Activated T-helper 1 cell treated with anti-CD3 and anti-CD28 coated beads, Interleukin-12 subunit alpha, Interleukin-12 subunit beta, Interleukin-2, Interleukin-4 antibody, amounts not matched to agents 30 ng/mL and 10 ng/mL and 1 ng/mL, durations not matched to agents 14 hours and 24 hours and 36 hours (primary cell): ENCODE measurements around the gene EME1. TPM values are rescaled to one million over a fixed set of nuclear protein-coding genes. Genes with fewer than 3 reads are reported as not detected.

Source experiments
- DNase-seq: peaks from one replicate; pipeline ENCODE4 v3.0.0; 2021; ENCODE audit warnings: low spot score
- H3K27ac Mint-ChIP-seq: one replicate; pipeline ENCODE4 v1.8.0; 2021; ENCODE audit warnings: mild to moderate bottlenecking, mixed read lengths
- H3K27me3 Mint-ChIP-seq: one replicate; pipeline ENCODE4 v1.8.0; 2022; ENCODE audit warnings: mild to moderate bottlenecking, moderate library complexity, mixed read lengths; ENCODE audit not compliant: insufficient read depth
- H3K36me3 Mint-ChIP-seq: one replicate; pipeline ENCODE4 v1.8.0; 2021; ENCODE audit warnings: low read depth, mixed read lengths
- H3K4me1 Mint-ChIP-seq: one replicate; pipeline ENCODE4 v1.8.0; 2021; ENCODE audit warnings: low read depth, mixed read lengths
- H3K4me3 Mint-ChIP-seq: one replicate; pipeline ENCODE4 v1.8.0; 2021; ENCODE audit warnings: mild to moderate bottlenecking, moderate library complexity, mixed read lengths
- H3K9me3 Mint-ChIP-seq: one replicate; pipeline ENCODE4 v1.8.0; 2021; ENCODE audit warnings: mixed read lengths
- intact Hi-C: fragments of 100-400 bp; cut with micrococcal nuclease; formaldehyde crosslinking; loops from one replicate; pipeline ENCODE4 v1.15.1; 2024
- total RNA-seq: library from RNA; stranded (reverse); gene quantifications from 2 replicates; pipeline ENCODE4 v1.2.3, GENCODE V29; 2022

The EME1 gene
- total RNA-seq, 1 donor from 2014 or later, result 27.7 TPM

DNA sequence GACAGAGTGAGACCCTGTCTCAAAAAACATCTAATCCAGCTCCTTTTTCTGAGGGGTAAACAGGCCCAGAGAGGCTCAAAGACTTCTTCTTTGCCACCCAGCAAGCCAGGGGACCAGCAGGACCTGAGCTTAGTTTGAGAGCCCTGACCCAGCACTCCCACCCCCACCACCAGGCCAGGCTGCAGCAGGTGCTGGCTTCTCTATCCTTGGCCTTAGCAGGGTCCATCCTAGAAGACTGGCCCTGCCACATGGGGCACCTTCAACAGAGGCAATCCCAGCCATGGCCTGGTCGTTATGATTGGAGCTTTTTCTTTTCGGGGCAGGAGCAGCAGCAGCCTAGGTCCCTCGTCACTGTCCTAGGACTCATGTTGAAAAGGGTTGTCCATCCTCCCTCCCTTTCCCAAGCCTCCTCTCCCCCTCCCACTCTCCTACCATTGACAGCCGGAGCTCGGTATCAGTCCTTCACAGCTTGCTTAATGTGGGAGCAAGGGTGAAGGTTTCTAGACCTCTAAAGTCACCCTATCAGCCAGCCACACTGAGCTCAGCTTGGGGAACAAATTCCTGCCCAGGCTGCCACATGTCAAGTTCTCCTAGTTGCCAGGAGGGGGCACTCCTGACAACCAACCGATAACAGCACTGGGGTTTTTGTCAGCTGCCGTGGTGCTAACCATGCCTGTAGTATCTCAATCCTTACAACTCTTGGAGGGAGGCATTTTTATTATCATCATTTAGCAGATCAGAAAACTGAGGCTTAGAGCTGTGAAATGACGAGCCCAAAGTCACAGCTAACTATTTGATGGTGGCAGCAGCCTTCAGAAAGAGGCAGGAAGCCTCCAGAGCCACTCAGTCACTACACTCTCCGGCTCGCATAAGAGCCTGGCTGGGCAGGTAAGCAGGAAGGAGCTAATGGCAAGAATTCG lies 11.2 kb upstream of the EME1 start:
- peaks cover 11% of the 10 kb centered on the region for H3K36me3 Mint-ChIP-seq
- intact Hi-C loops, result loop anchor here (1.0 to 2.0 kb wide), 3 partner anchors 10 to 117 kb away; partner anchors contain the start of genes LRRC59 and RSAD1
- no peaks in the 10 kb centered on the region for H3K9me3 Mint-ChIP-seq
- H3K27ac Mint-ChIP-seq, result peak overlapping the region; percentile 86
- peaks cover 9% of the 10 kb centered on the region for H3K4me1 Mint-ChIP-seq
- H3K27me3 Mint-ChIP-seq, result no peaks in the 10 kb centered on the region
- H3K4me3 Mint-ChIP-seq, result peak overlapping the region; percentile 3
- peak; percentile 34 for DNase-seq

- DNase-seq, result no peak
- H3K9me3 Mint-ChIP-seq, result no peaks in the 10 kb centered on the region
- no peaks in the 10 kb centered on the region for H3K27me3 Mint-ChIP-seq
- H3K27ac Mint-ChIP-seq, result no peak overlapping the region
- peaks cover 14% of the 10 kb centered on the region for H3K36me3 Mint-ChIP-seq
- intact Hi-C loops, result loop anchor here (1.0 to 2.0 kb wide), 3 partner anchors 10 to 116 kb away; partner anchors contain the start of genes LRRC59 and RSAD1
- peaks cover 9% of the 10 kb centered on the region for H3K4me1 Mint-ChIP-seq
- H3K4me3 Mint-ChIP-seq, result no peak overlapping the region
These were observed 10.4 kb upstream of the EME1 start for GRCh38 chr17:50362661-50363060.

GRCh38 chr17:50363217-50364060 lies 9.6 kb upstream of the EME1 start:
- H3K4me3 Mint-ChIP-seq, result no peak overlapping the region
- intact Hi-C loops, result loop anchor here (2.0 kb wide), 1 partner anchor 115 kb away; the partner anchor contains the start of gene RSAD1
- H3K36me3 Mint-ChIP-seq, result peaks cover 20% of the 10 kb centered on the region
- H3K4me1 Mint-ChIP-seq, result peaks cover 9% of the 10 kb centered on the region
- DNase-seq, result no peak
- H3K27ac Mint-ChIP-seq, result no peak overlapping the region
- no peaks in the 10 kb centered on the region for H3K27me3 Mint-ChIP-seq
- H3K9me3 Mint-ChIP-seq, result no peaks in the 10 kb centered on the region

DNA sequence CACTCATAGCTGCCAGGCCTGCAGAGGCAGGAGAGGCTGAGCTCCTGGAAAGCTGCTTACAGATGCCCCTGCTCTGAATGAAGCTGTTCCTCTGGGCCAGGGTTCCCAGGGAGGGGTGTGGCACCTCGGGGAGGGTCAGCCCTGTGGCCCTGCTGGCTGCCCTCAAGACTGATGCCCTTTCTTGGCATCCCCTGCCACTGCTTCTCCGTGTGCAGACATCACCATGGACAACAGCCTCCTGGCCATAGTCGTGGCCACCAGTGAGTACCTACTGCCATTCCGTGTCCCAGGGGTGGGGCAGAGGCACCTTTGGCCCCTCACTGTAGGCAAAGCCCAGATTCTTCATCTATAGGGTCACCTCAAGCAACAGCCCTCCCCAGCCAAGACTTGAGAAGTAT lies 9.0 kb upstream of the EME1 start:
- intact Hi-C loops, result no loop called here
- Mint-ChIP-seq H3K4me3 (no peak overlapping the region), H3K27me3 (no peaks in the 10 kb centered on the region), H3K36me3 (peaks cover 18% of the 10 kb centered on the region), H3K4me1 (peaks cover 9% of the 10 kb centered on the region), H3K9me3 (no peaks in the 10 kb centered on the region), H3K27ac (no peak overlapping the region)
- no peak for DNase-seq

DNA sequence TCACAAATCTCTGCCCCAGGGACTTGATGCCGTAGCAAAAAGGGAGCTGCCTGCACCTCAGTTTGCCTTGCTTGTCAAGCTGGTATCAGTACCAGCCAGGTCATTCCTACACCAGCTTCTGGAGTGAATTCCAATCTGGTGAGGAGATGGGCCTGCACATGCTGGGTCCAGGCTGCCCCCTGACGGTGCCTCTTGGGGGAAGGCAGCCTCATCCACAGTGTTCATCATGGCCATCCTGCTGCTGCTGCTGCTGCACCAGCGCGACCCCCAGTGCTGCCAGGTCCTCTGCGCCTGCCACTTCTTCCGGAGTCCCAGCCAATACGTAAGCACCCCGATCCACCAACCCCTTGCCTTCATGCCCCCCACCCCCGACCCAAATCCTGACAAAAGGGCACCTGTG lies 8.3 kb upstream of the EME1 start:
- no peak for DNase-seq
- Mint-ChIP-seq H3K4me3 (no peak overlapping the region), H3K4me1 (peaks cover 9% of the 10 kb centered on the region), H3K36me3 (peaks cover 17% of the 10 kb centered on the region), H3K27ac (no peak overlapping the region), H3K9me3 (no peaks in the 10 kb centered on the region), H3K27me3 (no peaks in the 10 kb centered on the region)
- intact Hi-C loops, result no loop called here

- Mint-ChIP-seq H3K36me3 (peaks cover 20% of the 10 kb centered on the region), H3K9me3 (no peaks in the 10 kb centered on the region), H3K4me1 (peaks cover 9% of the 10 kb centered on the region), H3K27ac (no peak overlapping the region), H3K4me3 (no peak overlapping the region), H3K27me3 (no peaks in the 10 kb centered on the region)
- intact Hi-C loops, result no loop called here
- DNase-seq, result no peak
These were observed 7.9 kb upstream of the EME1 start for GRCh38 chr17:50365165-50365564.

DNA sequence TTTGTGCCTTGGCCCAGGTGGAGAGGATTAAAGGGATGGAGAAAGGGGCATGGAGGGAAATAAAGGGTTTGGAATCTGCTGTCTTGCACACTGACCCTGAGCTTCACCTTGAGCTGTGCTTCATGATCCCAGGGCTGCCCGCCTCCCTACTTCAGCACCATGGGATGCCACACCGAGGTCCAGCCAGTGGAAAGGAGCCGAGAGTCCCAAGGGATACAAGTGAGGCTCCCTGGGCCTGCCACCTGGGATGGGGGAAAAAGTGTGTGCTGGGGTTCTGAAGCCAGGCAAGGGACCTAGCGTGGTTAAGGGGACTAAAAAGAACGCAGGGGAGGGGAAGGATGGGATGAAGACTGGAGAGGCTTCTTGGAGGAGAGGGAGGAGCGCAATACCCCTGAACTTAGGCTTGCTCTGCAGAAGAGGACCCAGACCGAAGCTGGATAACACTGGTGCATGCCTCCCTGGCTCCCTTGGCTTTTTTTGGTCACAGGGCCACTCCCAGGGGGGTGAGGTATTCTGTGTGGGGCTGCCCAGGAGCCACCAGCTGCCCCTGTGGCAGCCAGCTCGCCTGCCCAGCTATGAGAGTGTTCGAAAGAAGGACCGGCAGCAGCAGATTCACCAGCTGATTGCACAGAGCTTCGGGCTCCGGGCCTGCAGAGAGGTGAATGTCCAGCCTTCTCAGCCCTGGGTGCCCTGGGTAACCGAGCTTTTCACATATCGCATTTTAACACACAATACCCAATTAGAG lies 7.2 kb upstream of the EME1 start:
- intact Hi-C loops, result no loop called here
- no peak for DNase-seq
- Mint-ChIP-seq H3K4me3 (no peak overlapping the region), H3K4me1 (peaks cover 9% of the 10 kb centered on the region), H3K27me3 (no peaks in the 10 kb centered on the region), H3K9me3 (no peaks in the 10 kb centered on the region), H3K27ac (no peak overlapping the region), H3K36me3 (peaks cover 23% of the 10 kb centered on the region)

DNA sequence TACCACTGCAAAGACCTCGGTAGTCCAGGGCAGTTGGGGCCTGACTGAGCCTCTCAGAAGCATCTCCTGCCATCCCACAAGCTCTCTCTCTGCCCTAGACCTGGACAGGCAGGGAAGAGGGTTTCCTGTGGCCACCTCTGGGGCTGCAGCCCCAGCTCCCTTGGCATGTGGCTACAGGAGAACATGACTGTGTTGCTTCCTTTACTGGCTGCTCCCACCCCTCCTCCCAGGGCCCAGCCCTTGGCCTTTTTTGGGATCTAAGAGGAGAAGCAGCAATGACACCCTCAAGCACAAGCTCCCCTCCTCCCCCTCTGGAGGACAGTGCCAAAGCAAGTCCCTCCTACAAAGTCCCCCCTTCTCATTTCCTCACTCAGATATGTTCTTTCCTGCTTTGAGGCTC lies 5.6 kb upstream of the EME1 start:
- no peak for DNase-seq
- peaks cover 31% of the 10 kb centered on the region for H3K36me3 Mint-ChIP-seq
- H3K4me3 Mint-ChIP-seq, result no peak overlapping the region
- H3K27ac Mint-ChIP-seq, result peak overlapping the region; percentile 36
- no peaks in the 10 kb centered on the region for H3K27me3 Mint-ChIP-seq
- H3K9me3 Mint-ChIP-seq, result no peaks in the 10 kb centered on the region
- intact Hi-C loops, result no loop called here
- peaks cover 15% of the 10 kb centered on the region for H3K4me1 Mint-ChIP-seq

GRCh38 chr17:50370052-50370451 lies 3.0 kb upstream of the EME1 start:
- peaks cover 36% of the 10 kb centered on the region for H3K36me3 Mint-ChIP-seq
- no peak for DNase-seq
- no peaks in the 10 kb centered on the region for H3K9me3 Mint-ChIP-seq
- peak overlapping the region; percentile 9 for H3K4me3 Mint-ChIP-seq
- no peak overlapping the region for H3K27ac Mint-ChIP-seq
- H3K27me3 Mint-ChIP-seq, result no peaks in the 10 kb centered on the region
- peaks cover 27% of the 10 kb centered on the region for H3K4me1 Mint-ChIP-seq
- intact Hi-C loops, result no loop called here

DNA sequence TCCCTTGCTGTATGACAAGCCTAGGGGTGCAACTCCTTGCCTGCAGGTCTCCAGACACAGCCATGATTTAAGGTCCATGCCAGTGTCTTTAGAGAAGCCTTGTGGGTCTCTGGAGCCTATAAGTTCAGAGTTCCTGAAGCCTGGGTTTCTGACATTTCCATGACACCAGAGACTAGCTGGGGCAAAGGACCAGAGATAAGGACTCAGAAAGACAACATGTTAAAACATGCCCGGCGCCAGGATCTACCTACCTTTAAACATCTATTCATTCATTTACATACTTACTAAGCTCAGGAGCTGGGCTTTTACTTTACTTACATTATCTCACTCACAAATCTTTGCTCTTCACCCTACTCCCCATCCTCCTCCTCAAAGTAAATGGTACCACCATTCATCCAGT lies 1.5 kb upstream of the EME1 start:
- Mint-ChIP-seq H3K27me3 (no peaks in the 10 kb centered on the region), H3K4me1 (peaks cover 27% of the 10 kb centered on the region), H3K27ac (peak overlapping the region; percentile 78), H3K4me3 (peak overlapping the region; percentile 98), H3K9me3 (no peaks in the 10 kb centered on the region), H3K36me3 (peaks cover 36% of the 10 kb centered on the region)
- no peak for DNase-seq
- intact Hi-C loops, result no loop called here

GRCh38 chr17:50372222-50372757 lies 739 bp upstream of the EME1 start:
- intact Hi-C loops, result loop anchor here (1.0 to 2.0 kb wide), 3 partner anchors 10 to 55 kb away; partner anchors contain the start of gene ACSF2
- peak overlapping the region; percentile 100 for H3K27ac Mint-ChIP-seq

GRCh38 chr17:50373705-50374104 lies 676 bp downstream of the EME1 start:
- Mint-ChIP-seq H3K9me3 (no peaks in the 10 kb centered on the region), H3K27me3 (no peaks in the 10 kb centered on the region), H3K4me1 (peaks cover 33% of the 10 kb centered on the region), H3K27ac (peak overlapping the region; percentile 100), H3K4me3 (peak overlapping the region; percentile 98), H3K36me3 (peaks cover 27% of the 10 kb centered on the region)
- intact Hi-C loops, result loop anchor here (1.0 to 2.0 kb wide), 3 partner anchors 23 to 105 kb away; partner anchors contain the start of genes ACSF2 and RSAD1
- no peak for DNase-seq

More at GRCh38 chr17:50372222-50372757, 739 bp upstream of the EME1 start:
- H3K4me1 Mint-ChIP-seq, result peaks cover 32% of the 10 kb centered on the region
- peak overlapping the region; percentile 98 for H3K4me3 Mint-ChIP-seq
- no peaks in the 10 kb centered on the region for H3K9me3 Mint-ChIP-seq
- H3K36me3 Mint-ChIP-seq, result peaks cover 32% of the 10 kb centered on the region
- DNase-seq, result no peak
- H3K27me3 Mint-ChIP-seq, result no peaks in the 10 kb centered on the region
